Tibial artery (tissue), 4 donors: ENCODE measurements around the gene DNASE1L3.
"Not testable (repeated sequence)": the region's sequence is repeated elsewhere in the genome, so short reads cannot be mapped to it uniquely, and the experiment has no call there.

Experiments
- DNase-seq, 2 donors: peaks; one replicate each; pipeline ENCODE4 v3.0.0-alpha.2; 2019
- H3K27ac ChIP-seq, 2 donors: fragments of 200-600 bp; sonication (generic) in 1 of 2; 1 replicate in 1 of 2; 2 replicates in 1 of 2; pipeline ENCODE4 v1.5.1; 2018 to 2019; ENCODE audit warnings: mild to moderate bottlenecking in 1 of 2
- H3K27me3 ChIP-seq, 2 donors: fragments of 200-600 bp; sonication (generic) in 1 of 2; one replicate each; pipeline versions ENCODE4 v1.5.1 to v1.6.0; 2016 to 2019
- H3K36me3 ChIP-seq, 3 donors: fragments of 200-600 bp; sonication (generic) in 2 of 3; one replicate each; pipeline ENCODE4 v1.5.1; 2016 to 2019; ENCODE audit warnings: mild to moderate bottlenecking in 2 of 3
- H3K4me1 ChIP-seq, 4 donors: fragments of 200-600 bp; sonication (generic) in 2 of 4; 1 replicate in 3 of 4; 2 replicates in 1 of 4; pipeline ENCODE4 v1.5.1; 2016 to 2019
- H3K4me3 ChIP-seq, 2 donors: fragments of 200-600 bp; sonication (generic) in 1 of 2; 1 replicate in 1 of 2; 2 replicates in 1 of 2; pipeline ENCODE4 v1.5.1; 2018 to 2019; ENCODE audit warnings: mild to moderate bottlenecking in 2 of 2
- H3K9me3 ChIP-seq, 3 donors: fragments of 200-600 bp; sonication (generic) in 1 of 3; one replicate each; pipeline ENCODE4 v1.5.1; 2016 to 2019
- intact Hi-C: fragments of 100-400 bp; cut with DNase I; formaldehyde crosslinking; loops from one replicate; pipeline ENCODE4 v1.15.0; 2023; ENCODE audit warnings: low total_unique reads
- TF ChIP-seq, protein P1 (sequence below), 2 experiments: fragments of 200-600 bp in 1 of 2; fragments of 450-650 bp in 1 of 2; IDR thresholded peaks; one replicate each; pipeline ENCODE4 v1.5.1; 2017 to 2019; ENCODE audit warnings: antibody characterized with exemption in 2 of 2, mild to moderate bottlenecking in 1 of 2, moderate library complexity in 1 of 2

Gene DNASE1L3

DNA sequence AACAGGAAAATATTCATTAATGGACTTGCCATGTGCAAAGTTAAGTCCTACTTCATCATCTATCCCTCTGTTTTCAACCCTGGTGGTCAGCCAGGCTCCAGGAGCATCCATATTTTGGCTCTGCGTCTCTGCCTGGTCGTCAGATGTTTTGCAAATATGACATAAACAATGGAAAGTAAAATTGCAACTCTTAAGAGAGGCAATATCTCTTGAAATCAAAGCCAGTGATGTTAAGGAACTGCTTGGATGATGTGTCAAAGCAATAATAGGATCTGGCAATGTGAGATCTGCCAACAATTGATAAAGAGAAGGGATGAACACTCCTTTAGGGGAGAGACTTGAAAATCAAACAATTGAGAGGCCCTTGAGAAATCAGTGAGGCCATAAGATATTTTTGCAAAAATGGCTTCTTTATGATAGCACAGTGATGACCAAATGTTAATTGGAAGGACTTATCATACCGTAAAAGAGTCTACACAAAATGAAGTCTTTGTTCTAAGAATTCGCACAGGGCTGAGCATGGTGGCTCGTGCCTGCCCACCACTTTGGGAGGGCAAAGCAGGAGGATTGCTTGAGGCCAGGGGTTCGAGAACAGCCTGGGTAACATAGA is 33.3 kb upstream of the DNASE1L3 start:
- no peak for DNase-seq
- no peaks in the 10 kb centered on the region for H3K36me3 ChIP-seq
- H3K4me3 ChIP-seq, result no peak overlapping the region
- H3K9me3 ChIP-seq, result no peaks in the 10 kb centered on the region
- TF ChIP-seq, protein P1, sequence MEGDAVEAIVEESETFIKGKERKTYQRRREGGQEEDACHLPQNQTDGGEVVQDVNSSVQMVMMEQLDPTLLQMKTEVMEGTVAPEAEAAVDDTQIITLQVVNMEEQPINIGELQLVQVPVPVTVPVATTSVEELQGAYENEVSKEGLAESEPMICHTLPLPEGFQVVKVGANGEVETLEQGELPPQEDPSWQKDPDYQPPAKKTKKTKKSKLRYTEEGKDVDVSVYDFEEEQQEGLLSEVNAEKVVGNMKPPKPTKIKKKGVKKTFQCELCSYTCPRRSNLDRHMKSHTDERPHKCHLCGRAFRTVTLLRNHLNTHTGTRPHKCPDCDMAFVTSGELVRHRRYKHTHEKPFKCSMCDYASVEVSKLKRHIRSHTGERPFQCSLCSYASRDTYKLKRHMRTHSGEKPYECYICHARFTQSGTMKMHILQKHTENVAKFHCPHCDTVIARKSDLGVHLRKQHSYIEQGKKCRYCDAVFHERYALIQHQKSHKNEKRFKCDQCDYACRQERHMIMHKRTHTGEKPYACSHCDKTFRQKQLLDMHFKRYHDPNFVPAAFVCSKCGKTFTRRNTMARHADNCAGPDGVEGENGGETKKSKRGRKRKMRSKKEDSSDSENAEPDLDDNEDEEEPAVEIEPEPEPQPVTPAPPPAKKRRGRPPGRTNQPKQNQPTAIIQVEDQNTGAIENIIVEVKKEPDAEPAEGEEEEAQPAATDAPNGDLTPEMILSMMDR (IDR thresholded peaks at IDR 0.05), result no peak
- H3K27ac ChIP-seq, result no peak overlapping the region
- intact Hi-C loops, result no loop called here
- peaks cover 0 to under 1% (median 0%) of the 10 kb centered on the region in 4 donors for H3K4me1 ChIP-seq
- H3K27me3 ChIP-seq, result no peaks in the 10 kb centered on the region

DNA sequence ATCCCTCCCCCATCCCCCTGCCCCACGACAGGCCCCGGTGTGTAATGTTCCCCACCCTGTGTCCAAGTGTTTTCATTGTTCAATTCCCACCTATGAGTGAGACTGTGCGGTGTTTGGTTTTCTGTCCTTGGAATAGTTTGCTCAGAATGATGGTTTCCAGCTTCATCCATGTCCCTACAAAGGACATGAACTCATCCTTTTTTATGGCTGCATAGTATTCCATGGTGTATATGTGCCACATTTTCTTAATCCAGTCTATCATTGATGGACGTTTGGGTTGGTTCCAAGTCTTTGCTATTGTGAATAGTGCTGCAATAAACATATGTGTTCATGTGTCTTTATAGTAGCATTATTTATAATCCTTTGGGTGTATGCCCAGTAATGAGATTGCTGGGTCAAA is 32.1 kb upstream of the DNASE1L3 start:
- H3K36me3 ChIP-seq, H3K9me3 ChIP-seq, H3K4me3 ChIP-seq, H3K27ac ChIP-seq, DNase-seq, H3K4me1 ChIP-seq, intact Hi-C loops, H3K27me3 ChIP-seq: not testable (repeated sequence)

DNA sequence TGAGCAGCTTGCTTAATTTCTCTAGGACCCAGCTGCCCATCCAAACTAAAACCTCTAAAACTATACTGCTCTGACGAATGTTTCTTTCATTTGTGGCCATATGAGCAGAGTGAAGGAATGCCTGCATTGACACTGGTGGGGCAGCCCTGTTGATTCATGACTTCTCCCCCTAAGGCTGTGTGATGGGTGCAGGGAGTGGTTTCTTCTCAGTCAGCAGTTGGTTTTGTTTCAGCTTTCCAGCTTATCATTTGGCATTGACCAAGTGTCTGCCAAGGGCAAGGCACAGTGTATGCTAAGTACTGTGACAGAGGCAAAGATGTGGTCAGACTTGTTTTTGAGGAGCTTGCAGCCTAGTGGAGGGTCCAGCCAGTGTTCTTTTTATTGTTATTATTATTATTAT is 31.6 kb upstream of the DNASE1L3 start:
- Histone ChIP-seq H3K4me3 (no peak overlapping the region), H3K27ac (no peak overlapping the region), H3K27me3 (no peaks in the 10 kb centered on the region), H3K4me1 (peaks cover 0 to 9% (median 5%) of the 10 kb centered on the region in 4 donors), H3K36me3 (no peaks in the 10 kb centered on the region), H3K9me3 (no peaks in the 10 kb centered on the region)
- no peak for DNase-seq
- intact Hi-C loops, result no loop called here
- TF ChIP-seq, protein P1 (IDR thresholded peaks at IDR 0.05), result no peak

DNA sequence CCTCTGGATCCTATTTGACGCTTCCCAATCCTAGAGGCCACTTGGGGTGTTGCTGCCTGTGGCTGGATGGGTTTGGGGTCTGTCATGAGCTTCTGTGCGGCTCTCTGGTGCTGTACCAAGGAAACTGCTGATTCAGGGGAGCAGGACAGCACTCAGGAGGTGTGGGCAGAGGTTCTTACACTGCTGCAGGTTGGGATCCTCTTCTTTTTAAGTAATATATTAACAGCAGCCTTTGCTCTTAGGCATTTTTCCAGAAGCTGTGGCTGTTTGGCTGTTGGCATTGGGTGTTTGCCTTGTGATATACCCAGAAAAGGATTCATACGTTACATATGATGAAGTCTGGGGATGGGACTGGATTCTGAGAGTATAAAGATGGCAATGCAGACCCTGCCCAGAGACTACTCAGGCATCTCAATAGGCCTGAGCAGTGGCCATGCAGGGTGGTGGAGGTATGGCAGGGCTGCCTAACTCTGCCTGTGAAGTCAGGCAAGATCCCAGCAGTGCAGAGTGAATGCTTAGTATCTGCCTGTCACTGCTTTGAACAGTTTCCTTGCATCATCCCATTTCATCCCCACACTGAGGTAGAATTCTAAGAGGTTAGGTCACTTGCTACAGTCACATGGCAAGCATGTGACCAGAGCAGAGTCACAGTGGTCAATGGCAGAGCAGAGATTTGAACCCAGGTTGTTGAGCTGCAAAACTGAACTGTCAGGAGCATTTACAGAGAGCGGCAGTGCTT is 30.7 kb upstream of the DNASE1L3 start:
- intact Hi-C loops, result no loop called here
- no peak overlapping the region for H3K4me3 ChIP-seq
- H3K4me1 ChIP-seq, result peaks cover under 1 to 16% (median 9%) of the 10 kb centered on the region in 4 donors
- H3K9me3 ChIP-seq, result no peaks in the 10 kb centered on the region
- DNase-seq, result no peak
- no peak overlapping the region for H3K27ac ChIP-seq
- H3K36me3 ChIP-seq, result no peaks in the 10 kb centered on the region
- H3K27me3 ChIP-seq, result no peaks in the 10 kb centered on the region
- TF ChIP-seq, protein P1 (IDR thresholded peaks at IDR 0.05), result no peak

DNA sequence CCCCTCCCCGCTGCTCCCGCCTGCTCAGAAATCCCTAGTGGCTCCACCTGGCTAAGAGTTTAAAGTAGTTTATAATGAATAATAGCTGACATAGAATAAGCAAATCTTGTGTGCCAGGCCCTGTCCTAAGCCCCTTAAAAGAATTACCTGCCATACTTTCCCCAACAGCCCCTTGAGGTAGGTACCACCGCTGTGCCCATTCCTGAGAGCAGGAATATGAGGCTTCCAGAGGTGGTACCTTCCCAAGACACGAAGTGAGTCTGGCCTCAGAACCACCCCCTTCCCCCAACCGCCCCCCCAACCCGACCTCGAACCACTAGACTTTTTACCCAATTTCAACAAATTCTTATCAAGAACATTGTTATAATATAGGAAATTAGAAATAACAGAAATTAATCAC is 28.1 kb upstream of the DNASE1L3 start:
- peak overlapping the region in 1 of 2 donors; percentile 68 for H3K27ac ChIP-seq
- H3K4me1 ChIP-seq, result peaks cover 5 to 18% (median 11%) of the 10 kb centered on the region in 4 donors
- H3K36me3 ChIP-seq, result no peaks in the 10 kb centered on the region
- H3K9me3 ChIP-seq, result no peaks in the 10 kb centered on the region
- intact Hi-C loops, result loop anchor here (5.0 kb wide), 1 partner anchor 68 kb away; the partner anchor contains the start of genes HTD2 and RPP14
- H3K4me3 ChIP-seq, result peak overlapping the region; percentile 72 to 83
- no peaks in the 10 kb centered on the region for H3K27me3 ChIP-seq
- DNase-seq, result no peak
- TF ChIP-seq, protein P1 (IDR thresholded peaks at IDR 0.05), result no peak
